HepG2 (cell line): ENCODE results near the gene BTAF1. TPM values are rescaled to one million over a fixed set of nuclear protein-coding genes. Genes with fewer than 3 reads are reported as not detected.

ENCODE experiments used
- ARID4A ChIP-seq: sonication (generic); formaldehyde crosslinking; IDR thresholded peaks from 2 replicates; pipeline ENCODE4 v1.5.0; 2020; ENCODE audit warnings: mild to moderate bottlenecking, missing genetic modification reagents, borderline replicate concordance
- BATF2 ChIP-seq: sonication (generic); formaldehyde crosslinking; IDR thresholded peaks from 2 replicates; pipeline ENCODE4 v1.8.0; 2022; ENCODE audit warnings: mild to moderate bottlenecking, missing genetic modification reagents, moderate library complexity
- CSRNP1 ChIP-seq: sonication (generic); formaldehyde crosslinking; IDR thresholded peaks from 2 replicates; pipeline ENCODE4 v1.8.1; 2023; ENCODE audit warnings: mild to moderate bottlenecking, missing genetic modification reagents
- HIVEP1 ChIP-seq: sonication (generic); formaldehyde crosslinking; IDR thresholded peaks from 2 replicates; pipeline ENCODE4 v1.4.0; 2020; ENCODE audit warnings: mild to moderate bottlenecking, missing genetic modification reagents
- KDM3A ChIP-seq: IDR thresholded peaks from 2 replicates; pipeline ENCODE4 v1.6.1; 2018; ENCODE audit warnings: low read depth, missing compliant biosample characterization
- LCORL ChIP-seq, 2 experiments: fragments of 450-650 bp in 1 of 2; sonication (generic) in 1 of 2; formaldehyde crosslinking in 1 of 2; IDR thresholded peaks; 2 replicates each; pipeline versions ENCODE4 v1.5.0 to v1.6.1; 2017 to 2020; ENCODE audit warnings: antibody characterized with exemption in 1 of 2, missing genetic modification reagents in 1 of 2
- MXD4 ChIP-seq: IDR thresholded peaks from 2 replicates; pipeline ENCODE4 v1.6.1; 2016; ENCODE audit warnings: mild to moderate bottlenecking, missing biosample characterization, missing genetic modification reagents
- MYNN ChIP-seq: sonication (generic); formaldehyde crosslinking; IDR thresholded peaks from 2 replicates; pipeline ENCODE4 v1.4.0; 2020; ENCODE audit warnings: mild to moderate bottlenecking, low read depth, missing genetic modification reagents
- PRPF4 ChIP-seq: fragments of 200-400 bp; formaldehyde crosslinking; IDR thresholded peaks from 2 replicates; pipeline ENCODE4 v1.6.1; 2016; ENCODE audit warnings: low read length, low read depth; ENCODE audit not compliant: poor library complexity, severe bottlenecking
- RBAK ChIP-seq: sonication (generic); formaldehyde crosslinking; IDR thresholded peaks from 2 replicates; pipeline ENCODE4 v1.5.1; 2020; ENCODE audit warnings: mild to moderate bottlenecking, missing genetic modification reagents
- RXRB ChIP-seq: IDR thresholded peaks from 2 replicates; pipeline ENCODE4 v1.6.1; 2016; ENCODE audit warnings: borderline replicate concordance, missing genetic modification reagents, missing compliant biosample characterization
- SAP130 ChIP-seq: IDR thresholded peaks from 2 replicates; pipeline ENCODE4 v1.6.1; 2016; ENCODE audit warnings: low read depth
- THAP7 ChIP-seq: sonication (generic); formaldehyde crosslinking; IDR thresholded peaks from 2 replicates; pipeline ENCODE4 v1.8.1; 2023; ENCODE audit warnings: mild to moderate bottlenecking, missing genetic modification reagents
- ZFP62 ChIP-seq: sonication (generic); formaldehyde crosslinking; IDR thresholded peaks from 2 replicates; pipeline ENCODE4 v1.4.0; 2020; ENCODE audit warnings: missing genetic modification reagents
- ZMYM2 ChIP-seq: sonication (generic); formaldehyde crosslinking; IDR thresholded peaks from 2 replicates; pipeline ENCODE4 v1.8.0; 2022; ENCODE audit warnings: mild to moderate bottlenecking, missing genetic modification reagents
- ZNF12 ChIP-seq: sonication (generic); formaldehyde crosslinking; IDR thresholded peaks from 2 replicates; pipeline ENCODE4 v1.5.0; 2020; ENCODE audit warnings: missing genetic modification reagents
- ZNF143 ChIP-seq: sonication (generic); formaldehyde crosslinking; IDR thresholded peaks from 2 replicates; pipeline ENCODE4 v1.4.0; 2020; ENCODE audit warnings: missing genetic modification reagents
- ZNF205 ChIP-seq: IDR thresholded peaks from 2 replicates; pipeline ENCODE4 v1.6.1; 2018; ENCODE audit warnings: missing biosample characterization, missing genetic modification reagents
- ZNF253 ChIP-seq: sonication (generic); formaldehyde crosslinking; IDR thresholded peaks from 2 replicates; pipeline ENCODE4 v1.8.0; 2022; ENCODE audit warnings: mild to moderate bottlenecking, missing genetic modification reagents, borderline replicate concordance
- ZNF30 ChIP-seq: sonication (generic); formaldehyde crosslinking; IDR thresholded peaks from 2 replicates; pipeline ENCODE4 v1.5.0; 2020; ENCODE audit warnings: mild to moderate bottlenecking, missing genetic modification reagents
- ZNF563 ChIP-seq: sonication (generic); formaldehyde crosslinking; IDR thresholded peaks from 2 replicates; pipeline ENCODE4 v1.8.0; 2022; ENCODE audit warnings: mild to moderate bottlenecking, moderate library complexity, missing genetic modification reagents
- ZSCAN21 ChIP-seq: sonication (generic); formaldehyde crosslinking; IDR thresholded peaks from 2 replicates; pipeline ENCODE4 v1.8.0; 2022; ENCODE audit warnings: mild to moderate bottlenecking, missing genetic modification reagents, moderate library complexity, borderline replicate concordance
- polyA plus RNA-seq, 8 experiments: library from polyadenylated mRNA; depleted of rRNA in 3 of 8; stranded (reverse) in 7 of 8; unstranded in 1 of 8; fragments of >200 nt; fragmentation: Illumina TruSeq in 4 of 8; extraction: Trizol in 4 of 8; gene quantifications; 2 replicates each; pipeline versions ENCODE4 v1.2.1 to v1.2.3, GENCODE V29; 2011 to 2016; ENCODE audit warnings: low read depth in 4 of 8, missing spikeins in 1 of 8, mixed read lengths in 1 of 8; ENCODE audit not compliant: insufficient read depth in 1 of 8
- total RNA-seq, 5 experiments: library from RNA; depleted of rRNA; stranded (reverse); fragments of >200 nt; fragmentation: Illumina TruSeq; extraction: Trizol; gene quantifications; 2 replicates each; pipeline ENCODE4 v1.2.3, GENCODE V29; 2016; ENCODE audit warnings: low read depth in 1 of 5

BTAF1 gene
- total and polyA plus RNA-seq, 2 of the 13 experiments (the other 11 are each of a cell fraction or from before 2014, with no cell fraction given) = 38.6 to 54.1 TPM

GRCh38 chr10:91908337-91909116 is 15.0 kb upstream of the BTAF1 start (continued):
- TF ChIP-seq ZNF12 (CRISPR knock-in tag) (0 out of 2 replicates have a peak, but pooled peaks have one; percentile 63), ARID4A (CRISPR knock-in tag) (peak; percentile 84), BATF2 (CRISPR knock-in tag) (peak; percentile 77; the same call in 1 of the 2 replicates), RXRB (CRISPR knock-in tag) (peak; percentile 58; the same call in 1 of the 2 replicates), PRPF4 (no peak), MYNN (CRISPR knock-in tag) (no peak), ZNF143 (peak; percentile 41; the same call in 1 of the 2 replicates), ZMYM2 (CRISPR knock-in tag) (no peak; the same call in 1 of the 2 replicates), RBAK (CRISPR knock-in tag) (peak; percentile 27; the same call in 1 of the 2 replicates), SAP130 (CRISPR knock-in tag) (peak; percentile 88), LCORL (IDR thresholded peaks at IDR 0.05) (no peak), LCORL (CRISPR knock-in tag; IDR thresholded peaks at IDR 0.05) (0 out of 2 replicates have a peak, but pooled peaks have one; percentile 31), ZNF205 (CRISPR knock-in tag) (peak; percentile 77), THAP7 (CRISPR knock-in tag) (peak; percentile 82), ZNF563 (CRISPR knock-in tag) (peak; percentile 85), ZSCAN21 (CRISPR knock-in tag) (peak; percentile 88), MXD4 (CRISPR knock-in tag) (peak; percentile 79; the same call in 1 of the 2 replicates), HIVEP1 (CRISPR knock-in tag) (peak; percentile 65; the same call in 1 of the 2 replicates), ZNF30 (CRISPR knock-in tag) (0 out of 2 replicates have a peak, but pooled peaks have one; percentile 44), ZNF253 (CRISPR knock-in tag) (peak; percentile 78; the same call in 1 of the 2 replicates), ZFP62 (CRISPR knock-in tag) (no peak), CSRNP1 (peak; percentile 90; the same call in 1 of the 2 replicates), KDM3A (CRISPR knock-in tag) (peak; percentile 58; the same call in 1 of the 2 replicates)
